Psoas muscle (tissue), 8 donors: ENCODE results near the gene PRSS48. TPM values are rescaled to one million over a fixed set of nuclear protein-coding genes. Genes with fewer than 3 reads are reported as not detected.

Experiments used
- ATAC-seq, 4 donors: fragments of 200-7000 bp; cut with Tn5 transposase; one replicate each; pipeline ENCODE4 v1.9.1; 2020; ENCODE audit warnings: moderate library complexity in 3 of 4, mild to moderate bottlenecking in 2 of 4
- DNase-seq, 2 donors: peaks; one replicate each; pipeline ENCODE4 v3.0.0-alpha.2; 2020
- H3K27ac ChIP-seq: fragments of 200-600 bp; one replicate; pipeline ENCODE4 v1.8.0; 2022
- H3K27me3 ChIP-seq, 3 donors: fragments of 200-600 bp in 1 of 3; one replicate each; pipeline versions ENCODE4 v1.6.1 to v1.8.0; 2013 to 2022; ENCODE audit warnings: low read length in 2 of 3, mild to moderate bottlenecking in 2 of 3, moderate library complexity in 1 of 3; ENCODE audit not compliant: insufficient read depth in 3 of 3
- H3K36me3 ChIP-seq, 2 donors: fragments of 200-600 bp in 1 of 2; one replicate each; pipeline versions ENCODE4 v1.6.1 to v1.8.0; 2013 to 2022; ENCODE audit warnings: low read depth in 1 of 2, mild to moderate bottlenecking in 1 of 2, moderate library complexity in 1 of 2; ENCODE audit not compliant: insufficient read depth in 1 of 2
- H3K4me1 ChIP-seq: fragments of 200-600 bp; one replicate; pipeline ENCODE4 v1.8.0; 2022
- H3K4me3 ChIP-seq: fragments of 200-600 bp; one replicate; pipeline ENCODE4 v1.8.0; 2022; ENCODE audit warnings: mild to moderate bottlenecking
- H3K9me3 ChIP-seq: fragments of 200-600 bp; one replicate; pipeline ENCODE4 v1.8.0; 2022
- CTCF ChIP-seq: fragments of 200-600 bp; IDR thresholded peaks from one replicate; pipeline ENCODE4 v1.8.0; 2022; ENCODE audit warnings: antibody characterized with exemption
- WGBS, 3 donors: extraction: QIAGEN DNeasy Blood & Tissue Kit; methylation state at CpG; one replicate each; pipeline versions ENCODE4 v1.1.6 to v1.1.7; 2013; 5-methylcytosine and 5-hydroxymethylcytosine counted together
- intact Hi-C, 2 donors: fragments of 100-400 bp; cut with DNase I; formaldehyde crosslinking; loops; one replicate each; pipeline versions ENCODE4 v1.11.0 to v1.14.2; 2022
- polyA plus RNA-seq, 3 donors: library from polyadenylated mRNA; stranded (reverse); fragments of 200-250 nt; gene quantifications; one replicate each; pipeline ENCODE4 v1.2.3, GENCODE V29; 2013
- total RNA-seq, 4 donors: library from RNA; stranded (reverse); fragmentation: NEBNext Ultra II Directional in 2 of 4; extraction: Animal tissue kit (Norgen Biotek cat#: 25700) in 2 of 4; gene quantifications; one replicate each; pipeline versions ENCODE4 v1.2.1 to v1.2.4, GENCODE V29; 2021 to 2023
- donor health status: healthy with polysubstance abuse.
- donor health status: DM: no; HTN: no; CAD: no; lungs with moderate emphysema.
- donor health status: Bipolar disorder and iron deficiency.
- donor health status: healthy.
- donor health status: DM: yes; HTN: yes; CAD: no.
- donor health status: DM: no; HTN: no; CAD: no.
- donor health status: DM: no; HTN: no; CAD: no.
- donor health status: DM: yes; HTN: yes; CAD: no.

Gene PRSS48
- total and polyA plus RNA-seq, 7 donors = not detected

GRCh38 chr4:151329217-151330007, 52.5 kb downstream of the PRSS48 start:
- ATAC-seq (no peak), DNase-seq (no peak)
- WGBS, 3 donors = 94 to 95% (median 94%) methylated on average over 4 of the region's 4 CpGs
- no peaks in the 10 kb centered on the region for H3K9me3 ChIP-seq
- no peaks in the 10 kb centered on the region for H3K36me3 ChIP-seq
- no peak overlapping the region for H3K27ac ChIP-seq
- intact Hi-C loops = loop anchor here in 1 of 2 donors (10.0 kb wide), 1 partner anchor 55 kb away; the partner anchor contains the start of gene PRSS48
- no peaks in the 10 kb centered on the region for H3K27me3 ChIP-seq
- no peak overlapping the region for H3K4me3 ChIP-seq
- no peaks in the 10 kb centered on the region for H3K4me1 ChIP-seq
- no peak for TF ChIP-seq CTCF

GRCh38 chr4:151331276-151332042, 54.5 kb downstream of the PRSS48 start:
- WGBS, 3 donors = 82 to 100% (median 82%) methylated on average over 1 of the region's 1 CpG
- DNase-seq = no peak

GRCh38 chr4:151339467-151339866, 62.5 kb downstream of the PRSS48 start:
- intact Hi-C loops = no loop called here
- WGBS, 3 donors = 85 to 90% (median 86%) methylated on average over 2 of the region's 2 CpGs
- ATAC-seq (no peak), DNase-seq (no peak)
- Histone ChIP-seq H3K27ac (no peak overlapping the region), H3K4me1 (no peaks in the 10 kb centered on the region), H3K9me3 (no peaks in the 10 kb centered on the region), H3K4me3 (no peak overlapping the region), H3K36me3 (no peaks in the 10 kb centered on the region), H3K27me3 (no peaks in the 10 kb centered on the region)
- TF ChIP-seq CTCF = no peak

More at GRCh38 chr4:151331276-151332042, 54.5 kb downstream of the PRSS48 start:
- no peaks in the 10 kb centered on the region for H3K27me3 ChIP-seq
- H3K36me3 ChIP-seq = no peaks in the 10 kb centered on the region
- H3K4me1 ChIP-seq = no peaks in the 10 kb centered on the region
- no peaks in the 10 kb centered on the region for H3K9me3 ChIP-seq
- intact Hi-C loops = no loop called here
- ATAC-seq = no peak
- no peak overlapping the region for H3K4me3 ChIP-seq
- H3K27ac ChIP-seq = no peak overlapping the region
- no peak for TF ChIP-seq CTCF

GRCh38 chr4:151340751-151341385, 63.9 kb downstream of the PRSS48 start:
- Histone ChIP-seq H3K27me3 (no peaks in the 10 kb centered on the region), H3K36me3 (no peaks in the 10 kb centered on the region), H3K27ac (no peak overlapping the region), H3K9me3 (no peaks in the 10 kb centered on the region), H3K4me3 (no peak overlapping the region), H3K4me1 (no peaks in the 10 kb centered on the region)
- intact Hi-C loops = no loop called here
- no peak for TF ChIP-seq CTCF
- no peak for DNase-seq
- WGBS, 3 donors = 86 to 96% (median 92%) methylated on average over 5 of the region's 5 CpGs
- ATAC-seq = no peak

Other genes starting within 250 kb of the PRSS48 start
- gene RPS3A, start 177.5 kb upstream of the PRSS48 start, total RNA-seq = 1,000 to 10,000 TPM in 1 of 4 donors, 100 to 1,000 TPM in 3; 841 to 1,071 (median 926) TPM
- gene RPS3A, start 177.5 kb upstream of the PRSS48 start, polyA plus RNA-seq = 1,000 to 10,000 TPM; 1,821 to 2,333 (median 2,087) TPM
- gene SH3D19, start 48.4 kb downstream of the PRSS48 start, total RNA-seq = 10 to 100 TPM; 26.9 to 59.0 (median 32.4) TPM
- 10 to 100 TPM in 2 of 3 donors, 1 to 10 TPM in 1; 7.0 to 15.9 (median 13.4) TPM for gene SH3D19, start 48.4 kb downstream of the PRSS48 start, polyA plus RNA-seq
- 10 to 100 TPM; 37.7 to 46.7 (median 44.9) TPM for gene FHIP1A, start 132.0 kb downstream of the PRSS48 start, total RNA-seq
- gene FHIP1A, start 132.0 kb downstream of the PRSS48 start, polyA plus RNA-seq = 10 to 100 TPM in 1 of 3 donors, 1 to 10 TPM in 1, under 1 TPM in 1; 0.51 to 20.5 (median 5.0) TPM